HG03432 (cell line): ENCODE measurements around the gene DDTL.
"Not testable (repeated sequence)": the region's sequence is repeated elsewhere in the genome, so short reads cannot be mapped to it uniquely, and the experiment has no call there.

Source experiments
- ATAC-seq: cut with Tn5 transposase; IDR thresholded peaks from one replicate; pipeline ENCODE4 v1.9.1; 2021; ENCODE audit warnings: mild to moderate bottlenecking, moderate library complexity; ENCODE audit not compliant: unreplicated experiment

Gene DDTL

DNA sequence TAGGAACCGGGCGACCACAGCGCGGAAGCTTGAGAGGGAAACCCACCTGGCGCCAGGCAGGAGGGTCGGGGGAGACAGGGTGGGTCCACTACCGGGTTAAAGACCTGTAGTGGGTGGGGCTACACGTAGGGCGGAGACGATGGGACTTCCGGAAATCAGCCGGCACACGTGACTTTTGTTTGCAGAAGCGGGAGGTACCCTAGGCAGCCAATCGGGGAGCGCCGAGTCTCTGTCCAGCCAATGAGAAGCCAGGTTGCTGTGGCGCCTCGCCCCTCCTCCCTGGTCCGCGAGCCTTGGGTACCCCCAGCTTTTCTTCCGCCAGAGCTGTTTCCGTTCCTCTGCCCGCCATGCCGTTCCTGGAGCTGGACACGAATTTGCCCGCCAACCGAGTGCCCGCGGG lies at the start of gene DDTL:
Gene DDTL, plus strand, starts transcription at position 321 of the 400 bp plus-strand sequence. Its CDS starts 27 bp downstream, at position 348.
- ATAC-seq: peak; percentile 89

DNA sequence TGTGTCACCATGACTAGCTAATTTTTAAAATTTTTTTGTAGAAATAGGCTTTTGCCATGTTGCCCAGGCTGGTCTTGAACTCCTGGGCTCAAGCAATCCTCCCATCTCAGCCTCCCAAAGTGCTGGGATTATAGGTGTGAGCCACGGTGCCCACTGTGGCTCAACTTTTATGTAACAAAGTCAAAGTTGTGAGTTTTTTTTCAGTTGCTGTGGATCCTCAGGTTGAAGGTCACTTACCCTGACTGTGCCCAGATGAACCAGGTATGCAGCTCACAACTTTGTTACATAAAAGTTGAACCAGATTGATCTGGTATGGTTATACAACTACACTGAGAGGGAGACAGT lies 46.4 kb upstream of the DDTL start:
- not testable (repeated sequence) for ATAC-seq

DNA sequence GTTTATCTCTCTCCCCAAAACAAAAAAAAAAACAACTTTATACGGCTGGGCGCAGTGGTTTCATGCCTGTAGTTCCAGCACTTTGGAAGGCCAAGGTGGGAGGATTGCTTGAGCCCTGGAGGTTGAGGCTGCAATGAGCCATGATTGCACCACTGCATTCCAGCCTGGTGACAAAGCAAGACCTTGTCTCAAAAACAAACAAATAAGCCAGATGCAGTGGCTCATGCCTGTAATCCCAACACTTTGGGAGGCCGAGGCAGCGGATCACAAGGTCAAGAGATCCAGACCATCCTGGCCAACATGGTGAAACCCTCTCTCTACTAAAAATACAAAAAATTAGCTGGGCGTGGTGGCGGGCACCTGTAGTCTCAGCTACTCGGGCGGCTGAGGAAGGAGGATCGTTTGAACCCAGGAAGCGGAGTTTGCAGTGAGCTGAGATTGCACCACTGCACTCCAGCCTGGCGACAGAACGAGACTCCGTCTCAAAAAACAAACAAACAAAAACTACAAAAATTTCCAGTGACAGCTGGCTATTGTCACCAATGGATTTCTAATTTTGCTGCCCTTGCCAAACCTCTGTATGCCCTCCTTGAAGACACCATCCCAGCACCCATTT lies 45.0 kb upstream of the DDTL start:
- ATAC-seq: not testable (repeated sequence)

- no peak for ATAC-seq
Measured at GRCh38 chr22:23922921-23923320, 43.8 kb upstream of the DDTL start.

GRCh38 chr22:23925020-23925606 lies 41.6 kb upstream of the DDTL start:
- ATAC-seq: no peak

DNA sequence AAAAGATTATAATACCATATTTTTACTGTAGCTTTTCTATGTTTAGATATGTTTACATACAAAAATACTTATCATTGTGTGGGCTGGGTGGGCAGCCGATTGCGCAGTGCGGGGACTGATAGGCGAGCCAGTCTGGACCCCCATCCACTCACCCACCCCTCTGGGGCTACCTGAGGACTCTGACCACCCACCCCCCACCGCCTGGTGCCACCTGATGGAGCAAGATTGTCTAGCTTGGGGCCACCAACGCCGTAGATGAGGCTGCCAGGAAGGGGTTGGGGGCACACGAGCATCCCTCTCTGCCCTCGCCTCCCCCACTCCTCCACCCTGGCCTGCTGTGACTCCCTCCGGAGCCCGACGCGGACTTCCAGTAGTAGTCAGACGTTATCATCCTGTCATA lies 40.1 kb upstream of the DDTL start:
- ATAC-seq: no peak

GRCh38 chr22:23938328-23939016 lies 28.2 kb upstream of the DDTL start:
- ATAC-seq: no peak

DNA sequence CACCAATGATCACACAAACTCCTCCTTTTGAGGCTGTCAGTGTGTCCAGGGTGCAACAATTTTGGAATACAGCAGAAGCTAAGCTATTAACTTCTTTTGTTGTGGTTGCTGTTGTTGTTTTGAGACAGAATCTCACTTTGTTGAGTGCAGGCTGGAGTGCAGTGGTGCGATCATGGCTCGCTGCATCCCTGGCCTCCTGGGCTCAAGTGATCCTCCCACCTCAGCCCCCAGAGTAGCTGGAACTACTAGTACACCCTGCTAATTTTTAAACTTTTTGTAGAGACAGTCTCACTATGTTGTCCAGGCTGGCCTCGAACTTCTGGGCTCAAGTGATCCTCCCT lies 27.7 kb upstream of the DDTL start:
- no peak for ATAC-seq

DNA sequence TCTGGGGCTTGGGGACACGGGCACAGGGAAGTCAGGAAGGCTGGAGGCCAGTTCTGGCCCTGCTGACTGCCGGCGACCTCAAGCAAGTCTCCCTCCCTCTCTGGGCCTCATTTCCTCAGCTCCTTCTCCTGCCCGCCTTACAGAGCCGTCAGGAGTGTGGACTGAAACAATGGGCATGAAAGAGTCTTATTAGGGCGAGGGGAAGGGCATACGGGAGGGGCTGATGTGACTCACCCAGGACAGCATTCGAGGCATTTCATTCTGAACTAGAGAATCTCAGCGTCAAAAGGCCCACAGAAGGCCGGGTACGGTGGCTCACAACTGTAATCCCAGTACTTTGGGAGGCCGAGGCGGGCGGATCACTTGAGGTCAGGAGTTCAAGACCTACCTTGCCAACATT lies 26.5 kb upstream of the DDTL start:
- ATAC-seq: not testable (repeated sequence)

- not testable (repeated sequence) for ATAC-seq
Measured at GRCh38 chr22:23947391-23947790, 19.3 kb upstream of the DDTL start.

- not testable (repeated sequence) for ATAC-seq
Measured at GRCh38 chr22:23949764-23950163, 16.9 kb upstream of the DDTL start.

GRCh38 chr22:23951383-23951782 lies 15.3 kb upstream of the DDTL start:
- not testable (repeated sequence) for ATAC-seq

DNA sequence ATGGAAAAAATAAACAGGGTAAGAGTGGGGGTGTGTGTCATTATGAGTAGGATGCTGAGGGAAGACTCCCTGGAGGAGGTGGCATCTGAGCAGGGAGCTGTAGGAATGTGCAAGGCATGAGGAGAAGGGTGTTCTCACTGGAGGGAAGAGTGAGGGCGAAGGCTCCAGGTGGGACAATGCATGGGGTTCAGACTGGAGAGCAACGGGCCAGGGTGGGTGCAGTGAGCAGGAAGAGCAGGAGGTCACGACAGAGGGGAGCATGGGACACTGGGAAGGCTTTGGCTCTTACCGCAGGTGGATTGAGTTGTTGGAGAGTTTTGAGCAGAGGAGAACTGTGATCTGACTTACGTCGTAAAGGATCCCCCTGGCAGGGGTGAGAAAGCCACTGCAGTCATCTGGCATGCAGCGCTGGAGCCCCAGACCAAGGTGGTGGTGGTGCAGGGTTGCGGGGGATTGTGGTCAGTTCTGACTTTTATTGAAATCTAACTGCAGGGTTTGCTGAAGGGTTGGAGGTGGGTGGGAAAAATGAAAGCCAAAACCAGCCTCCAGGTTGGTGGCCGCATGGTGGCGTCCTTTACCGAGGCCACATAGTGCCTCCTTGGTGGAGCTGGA lies 13.8 kb upstream of the DDTL start:
- not testable (repeated sequence) for ATAC-seq

DNA sequence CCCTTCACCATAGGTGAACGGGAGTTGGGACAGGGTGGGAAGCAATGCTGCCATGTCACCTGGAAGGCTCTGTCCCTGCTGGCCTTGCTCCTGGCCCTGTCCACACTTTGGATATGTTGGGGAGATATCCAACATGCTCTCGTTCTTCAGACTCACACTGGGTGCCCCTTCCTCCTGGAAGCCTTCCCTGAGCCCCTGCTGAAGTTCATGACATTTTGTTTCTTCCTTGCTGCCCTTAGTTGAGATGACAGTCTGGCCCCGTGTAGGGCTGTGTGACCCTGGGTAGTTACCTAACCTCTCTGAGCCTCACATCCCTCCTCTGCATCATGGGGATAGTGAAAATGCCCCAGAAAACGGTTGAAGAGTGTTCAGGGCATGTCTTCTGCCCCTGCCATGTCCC lies 13.2 kb upstream of the DDTL start:
- not testable (repeated sequence) for ATAC-seq

DNA sequence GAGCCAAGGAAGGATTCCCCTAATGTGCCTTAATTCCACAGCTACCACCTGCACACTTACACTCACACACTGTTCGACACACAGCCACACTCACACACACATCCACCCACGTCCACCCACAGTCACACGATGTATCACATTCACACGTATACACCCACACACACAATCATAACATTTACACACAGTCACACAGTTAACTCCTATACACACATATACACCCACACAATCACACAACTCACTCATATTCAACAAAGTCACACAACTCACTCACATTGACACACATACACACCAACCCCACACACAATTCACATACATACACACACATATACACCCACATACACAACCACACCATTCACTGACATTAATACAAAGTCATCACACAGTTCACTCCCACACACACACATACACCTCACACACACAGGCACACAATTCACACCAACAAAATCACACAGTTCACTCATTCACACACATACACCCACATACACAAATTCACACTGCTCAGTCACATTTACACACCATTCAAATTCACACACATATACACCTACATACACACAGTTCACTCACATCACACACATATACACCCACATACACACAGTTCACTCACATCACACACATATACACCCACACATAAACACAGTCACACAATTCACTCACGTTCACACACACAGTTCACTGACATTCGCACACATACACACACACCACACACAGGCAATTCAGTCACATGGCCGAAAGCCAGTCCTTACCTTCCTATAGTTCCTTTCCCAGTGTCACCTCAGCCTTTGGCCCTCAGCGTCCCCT lies 12.3 kb upstream of the DDTL start:
- ATAC-seq: not testable (repeated sequence)

DNA sequence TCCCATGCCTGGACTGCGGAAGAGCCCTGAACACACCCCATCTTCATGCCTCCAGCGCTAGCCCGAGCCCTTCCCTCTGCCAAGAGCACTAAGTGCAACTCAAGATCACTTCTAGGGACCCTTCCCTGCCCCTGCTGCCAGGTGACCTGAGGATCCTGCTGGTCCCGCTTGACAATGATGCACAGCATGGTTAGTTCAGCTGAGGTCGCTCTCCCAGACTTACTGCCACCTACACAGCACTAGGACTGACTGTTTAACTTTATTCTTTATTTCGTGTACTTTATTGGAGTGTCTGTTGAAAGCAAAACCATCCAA lies 11.7 kb upstream of the DDTL start:
- ATAC-seq: not testable (repeated sequence)

GRCh38 chr22:23955886-23956285 lies 10.8 kb upstream of the DDTL start:
- ATAC-seq: not testable (repeated sequence)

GRCh38 chr22:23956301-23956900 lies 10.3 kb upstream of the DDTL start:
- ATAC-seq: not testable (repeated sequence)

DNA sequence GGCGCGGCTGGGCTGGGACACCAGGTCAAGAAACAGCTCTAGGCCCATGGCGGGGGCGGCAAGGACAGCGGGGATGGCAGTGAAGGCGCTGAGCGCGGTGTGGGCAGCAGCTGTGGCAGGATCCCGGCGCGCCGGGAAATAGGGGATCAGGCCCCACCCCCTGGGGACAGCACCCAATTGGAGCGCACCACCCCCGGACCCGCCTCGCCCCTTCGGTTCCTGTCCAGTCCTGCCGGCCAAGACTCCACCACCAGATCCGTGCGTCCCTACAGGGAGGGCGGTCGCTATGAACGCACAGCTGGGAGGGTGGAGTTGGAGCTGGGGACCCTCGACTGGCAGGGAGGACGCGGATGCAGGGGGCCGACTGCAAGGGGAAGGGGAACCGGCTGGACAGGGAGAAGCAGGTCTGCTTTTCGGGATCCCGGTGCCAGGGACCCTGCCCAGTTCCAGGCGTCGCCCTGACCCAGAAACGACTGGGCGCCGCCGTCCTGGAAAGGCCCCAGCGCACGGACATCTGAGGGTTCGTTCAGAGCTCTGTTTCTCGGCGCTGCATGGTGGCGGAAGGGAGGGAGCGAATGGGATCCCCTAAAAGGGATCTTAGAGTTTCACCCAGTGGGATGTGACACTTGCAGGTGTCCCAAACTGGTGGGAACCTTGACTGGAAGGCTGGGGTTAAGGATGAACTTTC lies 5.5 kb upstream of the DDTL start, which contains the start of gene GSTT2B:
Gene GSTT2B, minus strand, starts transcription at position 112 of the 688 bp plus-strand sequence. Its CDS starts 64 bp downstream, at position 48.
- ATAC-seq: not testable (repeated sequence)

DNA sequence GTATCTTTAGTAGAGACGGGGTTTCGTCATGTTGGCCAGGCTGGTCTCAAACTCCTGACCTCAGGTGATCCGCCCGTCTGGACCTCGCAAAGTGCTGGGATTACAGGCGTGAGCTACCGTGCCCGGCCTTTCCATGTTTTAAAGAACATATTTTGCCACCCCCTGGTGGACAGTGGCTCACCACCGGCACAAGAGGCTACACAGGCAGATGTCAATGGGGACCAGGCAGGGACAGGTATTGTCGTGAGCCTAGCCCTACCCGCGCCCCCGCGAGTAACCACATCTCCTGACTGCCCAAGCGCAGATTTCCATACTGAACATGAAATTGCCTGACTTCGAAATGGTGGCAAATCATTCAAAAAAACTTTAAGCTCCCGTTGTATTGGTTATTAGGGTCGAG lies 594 bp upstream of the DDTL start:
- not testable (repeated sequence) for ATAC-seq
